ENCODE measurements around the gene ANAPC16.
"Not testable (repeated sequence)": the region's sequence is repeated elsewhere in the genome, so short reads cannot be mapped to it uniquely, and the experiment has no call there.

The ANAPC16 gene

GRCh38 chr10:72276421-72277339 lies 60.9 kb downstream of the ANAPC16 start:
- Histone ChIP-seq H3K9me3 (ENCODE audit: low read length) (no peaks in the 10 kb centered on the region), H3K36me3 (ENCODE audit: insufficient read depth, low read length) (peaks cover 15% of the 10 kb centered on the region), H3K27me3 (ENCODE audit: insufficient read depth, low read length) (no peaks in the 10 kb centered on the region), H3K4me3 (ENCODE audit: low read length) (no peak overlapping the region), H2AFZ (ENCODE audit: low read depth, low read length) (no peak overlapping the region), H3K4me1 (ENCODE audit: insufficient read depth, low read length) (peaks cover 47% of the 10 kb centered on the region)

- H3K27me3 ChIP-seq (ENCODE audit: insufficient read depth, low read length) = no peaks in the 10 kb centered on the region
- no peak overlapping the region for H2AFZ ChIP-seq (ENCODE audit: low read depth, low read length)
- H3K4me3 ChIP-seq (ENCODE audit: low read length) = no peak overlapping the region
- H3K9me3 ChIP-seq (ENCODE audit: low read length) = no peaks in the 10 kb centered on the region
- peaks cover 41% of the 10 kb centered on the region for H3K4me1 ChIP-seq (ENCODE audit: insufficient read depth, low read length)
- H3K36me3 ChIP-seq (ENCODE audit: insufficient read depth, low read length) = peaks cover 15% of the 10 kb centered on the region
Observed at GRCh38 chr10:72277340-72277995, 61.7 kb downstream of the ANAPC16 start.

DNA sequence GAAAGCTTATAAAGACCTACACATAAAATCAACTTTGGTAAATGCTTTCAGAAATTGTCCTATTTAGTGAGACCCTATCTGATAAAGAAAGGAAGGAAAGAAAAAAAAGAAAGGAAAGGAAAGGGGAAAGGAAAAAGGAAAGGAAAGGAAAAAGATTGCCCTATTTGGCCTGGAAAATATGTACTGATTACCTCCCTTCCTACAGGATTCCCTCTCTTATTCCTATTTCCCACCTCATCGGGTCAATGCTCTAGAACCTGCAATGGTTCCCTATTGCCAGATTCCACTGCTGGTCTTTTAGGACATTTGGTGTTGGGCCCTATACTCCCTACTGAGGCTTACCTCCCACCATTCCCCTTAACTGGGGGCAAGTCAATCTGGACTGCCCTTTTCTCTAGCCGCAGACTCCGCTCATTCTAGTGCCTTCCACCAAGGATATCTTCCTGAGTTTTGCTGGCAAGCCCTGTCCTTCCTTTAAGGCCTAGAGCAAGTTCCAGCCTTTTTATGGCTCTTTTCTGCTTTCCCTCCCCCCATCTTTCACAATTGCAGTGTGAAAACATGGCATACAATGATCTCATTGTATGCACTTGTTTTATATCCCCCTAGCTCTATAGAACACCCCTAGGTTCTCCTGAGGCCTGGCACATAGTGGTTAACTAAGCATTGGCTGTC lies 62.3 kb downstream of the ANAPC16 start:
- no peaks in the 10 kb centered on the region for H3K27me3 ChIP-seq (ENCODE audit: insufficient read depth, low read length)
- no peak overlapping the region for H3K4me3 ChIP-seq (ENCODE audit: low read length)
- peaks cover 15% of the 10 kb centered on the region for H3K36me3 ChIP-seq (ENCODE audit: insufficient read depth, low read length)
- H3K9me3 ChIP-seq (ENCODE audit: low read length) = no peaks in the 10 kb centered on the region
- peaks cover 38% of the 10 kb centered on the region for H3K4me1 ChIP-seq (ENCODE audit: insufficient read depth, low read length)
- H2AFZ ChIP-seq (ENCODE audit: low read depth, low read length) = no peak overlapping the region

- Histone ChIP-seq H2AFZ (ENCODE audit: low read depth, low read length) (no peak overlapping the region), H3K4me3 (ENCODE audit: low read length) (no peak overlapping the region), H3K36me3 (ENCODE audit: insufficient read depth, low read length) (peaks cover 15% of the 10 kb centered on the region), H3K27me3 (ENCODE audit: insufficient read depth, low read length) (no peaks in the 10 kb centered on the region), H3K4me1 (ENCODE audit: insufficient read depth, low read length) (peaks cover 38% of the 10 kb centered on the region), H3K9me3 (ENCODE audit: low read length) (no peaks in the 10 kb centered on the region)
Observed at GRCh38 chr10:72278668-72279393, 63.0 kb downstream of the ANAPC16 start.

- not testable (repeated sequence) for H2AFZ ChIP-seq (ENCODE audit: low read depth, low read length)
Observed at GRCh38 chr10:72279587-72279986, 63.8 kb downstream of the ANAPC16 start.

DNA sequence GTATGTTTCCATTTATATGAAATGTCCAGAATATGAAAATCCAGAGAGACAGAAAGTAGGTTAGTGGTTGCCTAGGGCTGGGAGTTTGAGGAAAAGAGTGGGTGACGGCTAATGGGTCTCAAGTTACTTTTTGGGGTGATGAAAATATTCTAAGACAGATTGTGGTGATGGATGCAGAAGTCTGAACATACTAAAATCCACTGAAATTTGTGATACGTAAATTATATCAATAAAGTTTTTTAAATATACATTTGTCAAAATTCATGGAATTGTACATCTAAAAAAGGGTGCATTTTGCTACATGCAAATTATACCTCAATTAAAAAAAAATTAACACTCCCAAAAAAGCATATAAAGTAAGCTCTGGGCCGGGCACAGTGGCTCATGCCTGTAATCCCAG lies 67.3 kb downstream of the ANAPC16 start:
- H3K4me3 ChIP-seq (ENCODE audit: low read length) = no peak overlapping the region
- no peaks in the 10 kb centered on the region for H3K27me3 ChIP-seq (ENCODE audit: insufficient read depth, low read length)
- H3K4me1 ChIP-seq (ENCODE audit: insufficient read depth, low read length) = peaks cover 8% of the 10 kb centered on the region
- no peak overlapping the region for H2AFZ ChIP-seq (ENCODE audit: low read depth, low read length)
- no peaks in the 10 kb centered on the region for H3K36me3 ChIP-seq (ENCODE audit: insufficient read depth, low read length)
- H3K9me3 ChIP-seq (ENCODE audit: low read length) = no peaks in the 10 kb centered on the region

More at GRCh38 chr10:72279587-72279986, 63.8 kb downstream of the ANAPC16 start:
- Histone ChIP-seq H3K36me3 (ENCODE audit: insufficient read depth, low read length) (peaks cover 15% of the 10 kb centered on the region), H3K4me1 (ENCODE audit: insufficient read depth, low read length) (peaks cover 35% of the 10 kb centered on the region)
- not testable (repeated sequence) for H3K4me3 ChIP-seq (ENCODE audit: low read length); H3K9me3 ChIP-seq (ENCODE audit: low read length); H3K27me3 ChIP-seq (ENCODE audit: insufficient read depth, low read length)

All from neuron (in vitro differentiated cells).